ENCODE measurements around the gene AREL1.

Gene AREL1

DNA sequence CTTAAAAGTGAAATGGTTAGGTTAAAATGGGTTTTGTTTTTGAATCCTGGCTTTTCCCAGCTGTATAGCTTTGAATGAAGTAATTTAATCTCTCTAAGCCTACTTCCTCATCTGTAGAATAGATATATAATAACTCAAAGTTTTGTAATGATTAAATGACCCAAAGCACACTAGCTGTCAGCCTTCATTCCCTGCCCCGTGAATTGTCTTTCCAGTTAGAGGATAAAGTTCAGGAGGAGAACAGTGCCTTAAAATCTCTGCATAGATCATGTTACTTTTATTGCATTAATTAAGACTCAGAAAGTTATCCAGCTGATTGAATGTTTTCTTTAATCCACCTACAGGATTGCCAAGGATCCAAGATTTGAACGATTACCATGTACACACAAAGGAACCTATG lies 19.5 kb upstream of the AREL1 start:
- Histone ChIP-seq H3K4me3 (ENCODE audit: severe bottlenecking) (no peak overlapping the region), H3K27ac (ENCODE audit: poor library complexity, severe bottlenecking) (no peak overlapping the region), H3K4me1 (ENCODE audit: insufficient read depth, poor library complexity, severe bottlenecking) (no peaks in the 10 kb centered on the region), H3K27me3 (ENCODE audit: insufficient read depth, poor library complexity, severe bottlenecking) (no peaks in the 10 kb centered on the region), H3K36me3 (ENCODE audit: low read depth) (peaks cover 78% of the 10 kb centered on the region), H3K9me3 (ENCODE audit: severe bottlenecking) (no peaks in the 10 kb centered on the region)
- ATAC-seq (ENCODE audit: low read depth), result no peak
- no peak for TF ChIP-seq CTCF (IDR thresholded peaks at IDR 0.05; ENCODE audit: poor library complexity, severe bottlenecking)
- DNase-seq (ENCODE audit: low spot score), result no peak

- H3K27me3 ChIP-seq (ENCODE audit: insufficient read depth, poor library complexity, severe bottlenecking), result no peaks in the 10 kb centered on the region
- H3K4me1 ChIP-seq (ENCODE audit: insufficient read depth, poor library complexity, severe bottlenecking), result no peaks in the 10 kb centered on the region
- TF ChIP-seq CTCF (IDR thresholded peaks at IDR 0.05; ENCODE audit: poor library complexity, severe bottlenecking), result no peak
- no peak overlapping the region for H3K27ac ChIP-seq (ENCODE audit: poor library complexity, severe bottlenecking)
- no peak overlapping the region for H3K4me3 ChIP-seq (ENCODE audit: severe bottlenecking)
- ATAC-seq (ENCODE audit: low read depth) (no peak), DNase-seq (ENCODE audit: low spot score) (no peak)
- H3K9me3 ChIP-seq (ENCODE audit: severe bottlenecking), result no peaks in the 10 kb centered on the region
- H3K36me3 ChIP-seq (ENCODE audit: low read depth), result peaks cover 90% of the 10 kb centered on the region
Measured at GRCh38 chr14:74723134-74723533, 10.3 kb upstream of the AREL1 start.

- Histone ChIP-seq H3K27me3 (ENCODE audit: insufficient read depth, poor library complexity, severe bottlenecking) (no peaks in the 10 kb centered on the region), H3K4me3 (ENCODE audit: severe bottlenecking) (no peak overlapping the region), H3K4me1 (ENCODE audit: insufficient read depth, poor library complexity, severe bottlenecking) (no peaks in the 10 kb centered on the region), H3K36me3 (ENCODE audit: low read depth) (peaks cover 92% of the 10 kb centered on the region), H3K27ac (ENCODE audit: poor library complexity, severe bottlenecking) (no peak overlapping the region), H3K9me3 (ENCODE audit: severe bottlenecking) (no peaks in the 10 kb centered on the region)
- no peak for TF ChIP-seq CTCF (IDR thresholded peaks at IDR 0.05; ENCODE audit: poor library complexity, severe bottlenecking)
- ATAC-seq (ENCODE audit: low read depth) (no peak), DNase-seq (ENCODE audit: low spot score) (no peak)
Measured at GRCh38 chr14:74720526-74720925, 7.6 kb upstream of the AREL1 start.

DNA sequence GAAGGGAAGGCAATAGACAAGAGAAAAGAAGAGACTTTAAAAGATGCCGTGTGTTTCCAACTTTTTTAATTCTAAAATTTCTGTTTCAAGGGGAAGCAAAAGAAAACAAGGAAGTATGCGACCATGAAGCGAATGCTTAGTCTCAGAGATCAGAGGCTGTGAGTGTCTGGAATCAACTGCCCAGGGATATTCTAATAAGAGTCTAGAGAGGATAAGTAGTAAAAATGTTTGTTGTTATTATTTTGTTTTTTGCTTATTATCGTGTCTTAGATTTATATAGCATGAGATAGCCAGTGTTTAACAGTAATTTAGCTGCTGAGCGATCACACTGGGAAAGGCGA lies 485 bp upstream of the AREL1 start:
- Histone ChIP-seq H3K4me3 (ENCODE audit: severe bottlenecking) (peak overlapping the region; percentile 64), H3K36me3 (ENCODE audit: low read depth) (peaks cover 44% of the 10 kb centered on the region), H3K27ac (ENCODE audit: poor library complexity, severe bottlenecking) (peak overlapping the region; percentile 39), H3K4me1 (ENCODE audit: insufficient read depth, poor library complexity, severe bottlenecking) (peaks cover 23% of the 10 kb centered on the region), H3K27me3 (ENCODE audit: insufficient read depth, poor library complexity, severe bottlenecking) (no peaks in the 10 kb centered on the region), H3K9me3 (ENCODE audit: severe bottlenecking) (no peaks in the 10 kb centered on the region)
- DNase-seq (ENCODE audit: low spot score) (no peak), ATAC-seq (ENCODE audit: low read depth) (no peak)
- TF ChIP-seq CTCF (IDR thresholded peaks at IDR 0.05; ENCODE audit: poor library complexity, severe bottlenecking), result no peak

DNA sequence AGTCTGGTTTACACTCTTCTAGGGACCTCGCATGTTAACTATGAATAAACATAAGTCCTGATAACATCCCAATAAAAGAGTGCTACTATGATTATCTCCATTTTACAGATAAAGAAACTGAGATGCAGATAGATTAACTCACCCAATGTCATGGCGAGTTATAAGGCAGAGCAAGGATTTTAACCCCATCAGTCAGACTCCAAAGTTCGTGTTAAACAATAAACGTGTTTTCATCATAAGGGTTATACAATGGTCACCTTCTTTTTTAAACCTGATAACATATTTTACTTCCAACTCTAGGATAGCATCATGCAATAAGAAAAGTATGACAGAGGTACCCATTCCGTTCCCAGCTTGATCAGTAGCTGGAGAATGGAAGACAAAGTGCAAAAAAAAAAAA lies 1.2 kb downstream of the AREL1 start:
- Histone ChIP-seq H3K27ac (ENCODE audit: poor library complexity, severe bottlenecking) (no peak overlapping the region), H3K9me3 (ENCODE audit: severe bottlenecking) (no peaks in the 10 kb centered on the region), H3K27me3 (ENCODE audit: insufficient read depth, poor library complexity, severe bottlenecking) (no peaks in the 10 kb centered on the region), H3K4me3 (ENCODE audit: severe bottlenecking) (no peak overlapping the region), H3K36me3 (ENCODE audit: low read depth) (peaks cover 27% of the 10 kb centered on the region), H3K4me1 (ENCODE audit: insufficient read depth, poor library complexity, severe bottlenecking) (peaks cover 23% of the 10 kb centered on the region)
- DNase-seq (ENCODE audit: low spot score), result no peak
- no peak for TF ChIP-seq CTCF (IDR thresholded peaks at IDR 0.05; ENCODE audit: poor library complexity, severe bottlenecking)
- ATAC-seq (ENCODE audit: low read depth), result no peak
